HFF-Myc (cell line): ENCODE data around the gene C19orf81.
"Not testable (repeated sequence)": the region's sequence is repeated elsewhere in the genome, so short reads cannot be mapped to it uniquely, and the experiment has no call there.

Experiments used
- DNase-seq: peaks from one replicate; pipeline ENCODE4 v3.0.0-alpha.2; 2011; ENCODE audit warnings: low read depth; ENCODE audit errors: extremely low read depth
- H3K4me3 ChIP-seq: replicated peaks from 2 replicates; pipeline ENCODE4 v1.5.1; 2011; ENCODE audit warnings: low read depth, mild to moderate bottlenecking, control low read depth, low read length
- CTCF ChIP-seq: IDR thresholded peaks from 2 replicates; pipeline ENCODE4 v1.5.1; 2012; ENCODE audit warnings: mild to moderate bottlenecking, low read depth, low read length, control low read depth; ENCODE audit errors: missing control alignments

The C19orf81 gene

GRCh38 chr19:50606059-50606836 is 43.0 kb upstream of the C19orf81 start:
- not testable (repeated sequence) for H3K4me3 ChIP-seq

GRCh38 chr19:50607388-50607787 is 41.9 kb upstream of the C19orf81 start:
- H3K4me3 ChIP-seq, result no peak overlapping the region
- no peak for DNase-seq
- no peak for TF ChIP-seq CTCF

More at GRCh38 chr19:50606059-50606836, 43.0 kb upstream of the C19orf81 start:
- peak; percentile 19 for TF ChIP-seq CTCF
- not testable (repeated sequence) for DNase-seq

GRCh38 chr19:50607874-50608785 is 41.1 kb upstream of the C19orf81 start:
- peak; percentile 64 for TF ChIP-seq CTCF
- peak; percentile 45 for DNase-seq
- no peak overlapping the region for H3K4me3 ChIP-seq

GRCh38 chr19:50612504-50613404 is 36.5 kb upstream of the C19orf81 start:
- H3K4me3 ChIP-seq, DNase-seq: not testable (repeated sequence)

GRCh38 chr19:50618379-50618778 is 30.9 kb upstream of the C19orf81 start:
- not testable (repeated sequence) for DNase-seq, H3K4me3 ChIP-seq

GRCh38 chr19:50619184-50619583 is 30.1 kb upstream of the C19orf81 start:
- DNase-seq, H3K4me3 ChIP-seq: not testable (repeated sequence)

GRCh38 chr19:50620394-50620906 is 28.8 kb upstream of the C19orf81 start:
- H3K4me3 ChIP-seq, DNase-seq: not testable (repeated sequence)

GRCh38 chr19:50624949-50625600 is 24.2 kb upstream of the C19orf81 start:
- no peak overlapping the region for H3K4me3 ChIP-seq
- TF ChIP-seq CTCF, result no peak

More at GRCh38 chr19:50624949-50625600, 24.2 kb upstream of the C19orf81 start:
- DNase-seq, result no peak
